GM18498 (cell line): ENCODE results near the gene VPS13D.

Experiments
- ATAC-seq: cut with Tn5 transposase; IDR thresholded peaks from one replicate; pipeline ENCODE4 v1.9.1; 2021; ENCODE audit warnings: mild to moderate bottlenecking, moderate library complexity; ENCODE audit not compliant: unreplicated experiment

Gene VPS13D

DNA sequence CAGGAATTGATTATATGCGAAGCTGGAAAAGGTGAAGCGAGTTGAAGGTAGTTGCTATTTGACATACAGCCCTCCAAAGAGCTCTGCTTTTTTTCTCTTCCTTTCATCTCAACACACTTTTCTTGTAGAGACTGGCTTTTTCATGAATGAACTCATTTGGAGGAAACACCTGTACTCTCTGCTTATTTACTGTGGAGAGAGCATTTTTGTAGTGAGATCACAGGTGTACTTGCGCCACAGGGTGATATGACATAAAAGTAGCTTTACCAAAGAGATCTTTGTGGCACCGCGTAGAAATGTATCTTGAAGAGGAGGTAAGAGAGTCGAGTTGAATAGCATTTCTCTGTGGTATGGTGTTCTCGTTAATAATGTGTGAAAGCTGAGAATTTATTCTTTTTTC lies 187.6 kb downstream of the VPS13D start:
- no peak for ATAC-seq

- no peak for ATAC-seq
These were observed 190.3 kb downstream of the VPS13D start for GRCh38 chr1:12420171-12420570.

GRCh38 chr1:12422488-12422887 lies 192.7 kb downstream of the VPS13D start:
- ATAC-seq = no peak

DNA sequence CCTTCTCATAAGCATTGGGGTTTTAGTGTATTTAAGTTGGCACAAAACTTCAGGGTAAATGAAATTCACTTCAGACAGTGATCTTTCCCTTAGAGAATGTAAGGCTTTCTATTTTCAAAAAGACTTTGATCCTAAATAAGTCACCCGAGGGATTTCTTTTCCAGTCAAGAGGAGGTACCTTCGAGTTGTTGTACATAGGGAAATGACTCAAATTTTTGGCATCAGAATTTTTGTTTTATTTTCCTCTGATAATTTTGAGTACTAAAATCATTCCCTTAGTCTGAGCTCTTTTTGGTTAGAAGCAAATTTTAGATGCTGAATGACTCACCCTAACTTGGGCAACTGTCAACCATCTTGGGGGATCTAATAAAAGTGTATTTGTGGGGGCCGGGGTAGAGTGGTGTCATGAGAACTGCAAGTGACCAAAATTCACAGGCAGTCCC lies 194.3 kb downstream of the VPS13D start:
- ATAC-seq = no peak

- no peak for ATAC-seq
These were observed 195.0 kb downstream of the VPS13D start for GRCh38 chr1:12424793-12425192.

DNA sequence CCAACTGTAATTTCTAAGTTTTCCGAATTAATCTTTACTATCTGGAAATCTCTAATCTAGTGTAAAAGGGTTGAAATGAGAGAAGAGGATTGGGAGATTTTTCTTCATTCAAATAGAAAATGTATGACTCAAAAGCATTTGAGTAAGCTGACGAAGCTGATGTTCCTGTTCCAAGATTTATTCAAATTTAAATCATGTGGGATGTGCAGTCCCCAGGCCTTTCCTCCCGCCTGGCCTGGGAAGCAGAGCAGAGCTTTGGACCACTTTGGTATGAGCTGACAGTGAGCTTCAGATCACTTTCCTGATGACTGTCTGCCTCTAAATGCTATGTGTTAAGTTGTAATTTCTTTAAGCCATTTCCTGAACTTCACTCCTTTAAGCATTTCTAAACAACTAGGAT lies 196.2 kb downstream of the VPS13D start:
- no peak for ATAC-seq

DNA sequence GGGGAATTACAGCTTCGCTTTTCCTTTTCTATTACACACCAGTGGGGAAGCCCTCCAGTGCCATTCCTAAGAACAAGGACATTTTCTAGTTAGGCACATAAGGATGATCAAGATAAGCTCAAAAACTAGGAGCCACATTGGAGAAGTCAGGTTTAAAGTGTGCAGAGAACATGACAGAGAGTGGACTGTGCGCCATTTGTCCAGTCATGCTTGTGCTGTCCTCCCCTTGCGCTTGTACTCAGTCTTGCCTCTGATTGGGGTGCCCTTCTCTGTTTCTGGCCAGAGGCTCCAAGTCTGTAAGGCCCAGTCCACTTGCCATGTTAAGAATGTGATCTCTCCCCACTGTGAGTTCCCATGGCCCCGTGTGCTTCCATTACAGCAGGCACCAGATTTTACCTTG lies 198.5 kb downstream of the VPS13D start:
- ATAC-seq = no peak

- ATAC-seq = no peak
These were observed 200.7 kb downstream of the VPS13D start for GRCh38 chr1:12430525-12430924.

DNA sequence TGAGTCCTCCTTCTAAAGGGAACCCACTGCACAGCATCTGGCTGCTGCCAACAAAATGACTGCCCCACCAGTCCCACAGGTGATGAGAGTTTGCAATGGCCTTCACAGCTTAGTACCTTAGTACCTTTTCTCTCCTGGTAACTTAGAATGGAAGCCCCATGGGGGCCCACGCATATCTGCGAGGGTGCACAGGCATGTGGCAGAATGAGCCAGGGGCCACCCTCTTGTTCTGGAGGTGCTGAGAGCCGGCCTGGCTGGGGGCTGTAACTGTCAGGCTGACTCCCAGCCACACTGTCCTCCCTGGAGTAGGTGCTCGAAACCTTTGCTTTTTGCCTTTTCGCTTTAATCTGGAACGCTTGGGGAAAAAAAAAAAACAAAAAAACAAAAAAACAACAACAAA lies 203.1 kb downstream of the VPS13D start:
- no peak for ATAC-seq

DNA sequence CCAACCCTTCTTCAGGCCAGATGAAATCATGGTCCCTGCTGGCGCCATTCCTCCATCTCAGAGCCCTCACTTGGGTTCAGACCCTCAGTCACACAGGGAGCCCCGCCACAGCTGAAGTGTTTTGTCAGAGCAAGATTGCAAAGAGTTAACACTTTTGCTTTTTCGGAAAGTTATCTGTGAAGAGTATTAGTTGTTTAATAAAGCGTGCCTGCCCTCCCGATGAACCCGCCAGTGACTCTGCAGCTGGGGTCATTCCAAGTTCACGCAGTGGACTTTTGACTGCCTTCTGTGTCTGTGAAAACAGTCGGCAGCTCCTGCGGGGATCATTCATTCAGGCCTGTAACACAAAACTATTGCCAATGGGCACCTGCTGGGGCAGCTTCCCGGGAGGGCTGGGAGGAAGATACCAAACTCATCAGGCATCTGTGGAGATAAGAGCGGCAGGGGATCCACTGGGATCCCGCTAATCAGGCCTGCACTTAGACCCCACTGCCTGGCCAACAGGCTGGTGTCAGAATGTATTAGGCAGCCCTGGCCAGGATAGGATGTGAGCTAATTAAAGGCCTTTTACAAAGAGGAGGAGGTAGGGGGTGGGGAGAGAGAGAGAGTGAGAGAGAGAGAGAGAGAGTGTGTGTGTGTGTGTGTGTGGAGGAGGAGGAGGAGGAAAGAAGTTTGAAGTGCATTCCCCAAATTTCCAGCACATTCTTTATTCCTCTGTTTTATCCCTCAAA lies 203.7 kb downstream of the VPS13D start:
- no peak for ATAC-seq

DNA sequence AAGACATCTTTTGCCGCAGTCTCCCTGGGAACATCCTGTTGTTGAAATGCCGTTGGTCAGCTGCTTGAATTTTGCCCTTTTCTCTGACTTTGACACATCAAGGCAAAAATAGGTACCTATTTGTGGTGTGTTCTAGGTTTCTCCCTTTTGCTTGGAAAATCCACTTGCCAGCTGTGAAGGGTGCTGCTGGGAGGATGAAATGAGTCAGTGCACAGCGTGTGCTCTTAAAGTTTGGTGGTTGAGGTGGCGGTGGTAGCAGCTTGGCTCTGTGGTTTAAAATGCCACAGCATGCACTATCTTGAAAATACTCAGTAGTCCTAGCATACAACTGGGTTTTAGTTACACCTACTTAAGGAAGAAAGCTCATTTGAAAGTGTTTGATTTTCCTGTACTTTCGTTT lies 204.3 kb downstream of the VPS13D start:
- no peak for ATAC-seq

GRCh38 chr1:12434686-12435085 lies 204.9 kb downstream of the VPS13D start:
- ATAC-seq = no peak

GRCh38 chr1:12435639-12436344 lies 206.0 kb downstream of the VPS13D start:
- ATAC-seq = peak; percentile 69

GRCh38 chr1:12436345-12436658 lies 206.5 kb downstream of the VPS13D start:
- ATAC-seq = no peak

GRCh38 chr1:12436817-12437599 lies 207.2 kb downstream of the VPS13D start:
- no peak for ATAC-seq

- no peak for ATAC-seq
These were observed 207.8 kb downstream of the VPS13D start for GRCh38 chr1:12437629-12438028.

DNA sequence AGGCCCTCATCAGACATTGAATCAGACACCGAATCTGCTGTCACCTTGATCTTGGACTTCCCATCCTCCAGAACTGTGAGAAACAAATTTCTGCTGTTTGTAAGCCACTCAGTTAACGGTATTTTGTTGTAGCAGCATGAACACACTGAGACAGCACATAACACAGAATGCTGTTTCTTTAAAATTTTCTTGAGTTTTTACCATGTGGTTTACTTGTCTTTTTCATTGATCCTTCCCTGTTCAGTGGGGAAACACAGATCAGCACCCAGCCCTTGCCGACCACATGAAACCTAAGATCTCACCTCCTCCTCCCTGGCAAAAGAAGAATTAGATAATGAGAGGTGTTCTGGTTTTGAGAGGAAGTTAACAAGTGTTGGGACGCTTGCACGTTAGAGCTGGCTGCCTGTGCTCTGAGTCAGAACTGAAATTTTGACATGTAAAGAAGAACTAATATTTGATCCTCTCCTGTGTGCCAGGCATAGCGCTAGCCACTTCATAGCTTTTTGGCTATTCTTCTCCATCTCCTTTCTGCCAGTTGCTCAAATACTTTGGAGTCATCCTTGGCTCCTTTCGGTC lies 208.6 kb downstream of the VPS13D start:
- peak; percentile 35 for ATAC-seq

DNA sequence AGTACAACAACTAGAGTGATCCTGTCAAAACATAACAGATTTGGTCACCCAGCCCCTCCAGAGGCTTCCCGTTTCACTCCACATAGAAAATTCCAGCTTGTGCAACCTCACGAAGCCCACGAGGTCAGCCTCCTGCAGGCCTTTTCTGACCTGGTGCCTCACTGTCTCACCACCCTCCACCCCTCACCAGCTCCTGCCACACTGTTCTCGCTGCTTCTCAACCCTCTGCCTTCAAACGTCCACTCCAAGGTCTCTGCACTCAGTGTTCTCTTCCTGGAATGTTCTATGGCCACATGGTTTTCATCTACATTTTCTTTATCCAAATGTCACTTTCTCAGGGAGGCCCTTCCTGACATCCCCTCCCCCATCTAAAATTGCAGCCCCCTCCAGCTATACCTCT lies 209.2 kb downstream of the VPS13D start:
- ATAC-seq = no peak

GRCh38 chr1:12441414-12442105 lies 211.7 kb downstream of the VPS13D start:
- ATAC-seq = no peak

DNA sequence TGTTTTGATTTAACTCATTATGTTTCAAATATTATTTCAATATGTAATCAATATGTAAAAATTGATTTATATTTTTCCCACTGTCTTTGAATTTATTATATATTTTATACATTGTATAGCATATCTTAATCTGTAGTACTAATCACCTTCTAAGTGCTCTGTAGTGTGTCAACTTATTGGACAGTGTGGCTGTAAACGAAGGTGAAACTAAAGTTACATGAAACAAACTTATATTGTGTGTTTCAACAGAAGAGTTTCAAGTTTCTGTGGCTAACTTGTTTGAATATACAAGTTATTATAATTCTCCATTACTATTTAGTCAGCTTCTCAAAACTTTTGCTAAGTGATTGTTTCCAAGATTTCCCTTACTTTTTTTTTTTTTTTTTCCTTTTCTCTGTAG lies 212.4 kb downstream of the VPS13D start:
- ATAC-seq = peak; percentile 54

- no peak for ATAC-seq
These were observed 213.3 kb downstream of the VPS13D start for GRCh38 chr1:12443151-12443550.
